Measurements from ENCODE around the gene UNC13B. TPM values are rescaled to one million over a fixed set of nuclear protein-coding genes. Genes with fewer than 3 reads are reported as not detected.

Gene UNC13B
- total and polyA plus RNA-seq, 2 donors (not counting 1 experiment from before 2014, with no cell fraction given) = 0.19 to 0.25 TPM

DNA sequence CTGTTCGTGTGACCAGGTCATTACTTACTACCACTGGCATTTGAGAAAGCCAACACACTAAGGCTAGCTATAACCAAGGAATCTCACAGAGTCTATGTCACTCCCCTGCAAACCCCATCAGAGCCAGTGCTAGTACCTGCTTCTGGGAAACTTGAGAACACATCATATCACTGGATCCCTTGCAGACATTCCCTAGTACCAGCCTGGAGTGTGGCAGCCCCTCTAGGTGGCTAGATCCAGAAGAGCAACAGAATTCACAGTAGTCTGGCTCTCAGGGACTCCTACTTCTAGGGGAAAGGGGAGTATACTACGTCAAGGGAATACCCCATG, 254.3 kb downstream of the UNC13B start:
- ChIA-PET POLR2A (no interaction called here), CTCF (no interaction called here)
- no peak for ATAC-seq (ENCODE audit: low read depth)
- H3K27me3 ChIP-seq (replicated peaks in 1 of 4; ENCODE audit: control extremely low read depth in 1 of 4, control insufficient read depth in 3 of 4, insufficient read depth in 4 of 4, low read length in 3 of 4) = peaks cover 0 to 14% (median 6%) of the 10 kb centered on the region in 4 experiments
- TF ChIP-seq, protein P1, sequence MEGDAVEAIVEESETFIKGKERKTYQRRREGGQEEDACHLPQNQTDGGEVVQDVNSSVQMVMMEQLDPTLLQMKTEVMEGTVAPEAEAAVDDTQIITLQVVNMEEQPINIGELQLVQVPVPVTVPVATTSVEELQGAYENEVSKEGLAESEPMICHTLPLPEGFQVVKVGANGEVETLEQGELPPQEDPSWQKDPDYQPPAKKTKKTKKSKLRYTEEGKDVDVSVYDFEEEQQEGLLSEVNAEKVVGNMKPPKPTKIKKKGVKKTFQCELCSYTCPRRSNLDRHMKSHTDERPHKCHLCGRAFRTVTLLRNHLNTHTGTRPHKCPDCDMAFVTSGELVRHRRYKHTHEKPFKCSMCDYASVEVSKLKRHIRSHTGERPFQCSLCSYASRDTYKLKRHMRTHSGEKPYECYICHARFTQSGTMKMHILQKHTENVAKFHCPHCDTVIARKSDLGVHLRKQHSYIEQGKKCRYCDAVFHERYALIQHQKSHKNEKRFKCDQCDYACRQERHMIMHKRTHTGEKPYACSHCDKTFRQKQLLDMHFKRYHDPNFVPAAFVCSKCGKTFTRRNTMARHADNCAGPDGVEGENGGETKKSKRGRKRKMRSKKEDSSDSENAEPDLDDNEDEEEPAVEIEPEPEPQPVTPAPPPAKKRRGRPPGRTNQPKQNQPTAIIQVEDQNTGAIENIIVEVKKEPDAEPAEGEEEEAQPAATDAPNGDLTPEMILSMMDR (IDR thresholded peaks at IDR 0.05) = no peak
- TF ChIP-seq EZH2 (IDR thresholded peaks at IDR 0.05; ENCODE audit: borderline replicate concordance, insufficient read depth, low read depth, low read length, poor library complexity, severe bottlenecking) = no peak
- no peaks in the 10 kb centered on the region for H3K36me3 ChIP-seq (replicated peaks in 1 of 2; ENCODE audit: control extremely low read depth in 1 of 2, control insufficient read depth in 1 of 2, extremely low read depth in 1 of 2, insufficient read depth in 2 of 2, low read length in 1 of 2)
- Mint-ChIP-seq H3K4me1 (no peaks in the 10 kb centered on the region), H3K27ac (no peak overlapping the region), H3K27me3 (peaks cover 51% of the 10 kb centered on the region), H3K4me3 (no peak overlapping the region), H3K9me3 (ENCODE audit: insufficient read depth) (no peaks in the 10 kb centered on the region)
- intact Hi-C loops (cut with micrococcal nuclease) = no loop called here
- H3K4me2 ChIP-seq (replicated peaks; ENCODE audit: low read depth, low read length, poor library complexity, severe bottlenecking) = no peak overlapping the region
- no peaks in the 10 kb centered on the region for H4K20me1 ChIP-seq (ENCODE audit: control insufficient read depth, insufficient read depth, low read length, poor library complexity, severe bottlenecking)
- no peak overlapping the region for H2AFZ ChIP-seq (ENCODE audit: insufficient read depth, low read depth, low read length, poor library complexity, severe bottlenecking)
- DNase-seq = no peak
- no peak overlapping the region for H3K4me3 ChIP-seq (ENCODE audit: control extremely low read depth in 1 of 5, extremely low read depth in 1 of 5, insufficient read depth in 1 of 5, low read depth in 2 of 5, low read length in 4 of 5)
- peaks cover 0 to 8% (median 0%) of the 10 kb centered on the region in 3 donors for H3K9me3 ChIP-seq (ENCODE audit: control extremely low read depth in 1 of 3, control insufficient read depth in 2 of 3, insufficient read depth in 1 of 3, low read length in 2 of 3)
- no peak overlapping the region for H3K27ac ChIP-seq (ENCODE audit: low read length in 2 of 2)
- H3K9ac ChIP-seq (ENCODE audit: low read length) = no peak overlapping the region
- no peaks in the 10 kb centered on the region for H3K79me2 ChIP-seq (ENCODE audit: control insufficient read depth, insufficient read depth, low read length)
- 86% methylated on average over 1 of the region's 2 CpGs for WGBS (ENCODE audit: insufficient coverage)
- H3K4me1 ChIP-seq (ENCODE audit: control insufficient read depth in 2 of 2, insufficient read depth in 2 of 2, low read length in 2 of 2) = no peaks in the 10 kb centered on the region

GRCh38 chr9:35422346-35422745, 260.5 kb downstream of the UNC13B start:
- intact Hi-C loops (cut with micrococcal nuclease) = no loop called here
- Histone ChIP-seq H2AFZ (ENCODE audit: insufficient read depth, low read depth, low read length, poor library complexity, severe bottlenecking) (no peak overlapping the region), H3K9me3 (ENCODE audit: control extremely low read depth in 1 of 3, control insufficient read depth in 2 of 3, insufficient read depth in 1 of 3, low read length in 2 of 3) (peaks cover 0 to 3% (median 0%) of the 10 kb centered on the region in 3 donors), H3K4me2 (replicated peaks; ENCODE audit: low read depth, low read length, poor library complexity, severe bottlenecking) (no peak overlapping the region), H3K27ac (ENCODE audit: low read length in 2 of 2) (no peak overlapping the region), H3K9ac (ENCODE audit: low read length) (no peak overlapping the region), H4K20me1 (ENCODE audit: control insufficient read depth, insufficient read depth, low read length, poor library complexity, severe bottlenecking) (no peaks in the 10 kb centered on the region), H3K27me3 (replicated peaks in 1 of 4; ENCODE audit: control extremely low read depth in 1 of 4, control insufficient read depth in 3 of 4, insufficient read depth in 4 of 4, low read length in 3 of 4) (peaks cover 0 to 8% (median 3%) of the 10 kb centered on the region in 4 experiments), H3K36me3 (replicated peaks in 1 of 2; ENCODE audit: control extremely low read depth in 1 of 2, control insufficient read depth in 1 of 2, extremely low read depth in 1 of 2, insufficient read depth in 2 of 2, low read length in 1 of 2) (no peaks in the 10 kb centered on the region), H3K4me3 (ENCODE audit: control extremely low read depth in 1 of 5, extremely low read depth in 1 of 5, insufficient read depth in 1 of 5, low read depth in 2 of 5, low read length in 4 of 5) (no peak overlapping the region), H3K4me1 (ENCODE audit: control insufficient read depth in 2 of 2, insufficient read depth in 2 of 2, low read length in 2 of 2) (no peaks in the 10 kb centered on the region), H3K79me2 (ENCODE audit: control insufficient read depth, insufficient read depth, low read length) (no peaks in the 10 kb centered on the region)
- Mint-ChIP-seq H3K4me1 (no peaks in the 10 kb centered on the region), H3K4me3 (no peak overlapping the region), H3K27me3 (peaks cover 41% of the 10 kb centered on the region), H3K27ac (no peak overlapping the region), H3K9me3 (ENCODE audit: insufficient read depth) (no peaks in the 10 kb centered on the region)
- POLR2A ChIA-PET = no interaction called here
- TF ChIP-seq, protein P1 (IDR thresholded peaks at IDR 0.05) = no peak
- TF ChIP-seq EZH2 (IDR thresholded peaks at IDR 0.05; ENCODE audit: borderline replicate concordance, insufficient read depth, low read depth, low read length, poor library complexity, severe bottlenecking) = no peak
- no CpG with 5 or more reads among the region's 1 CpG for WGBS (ENCODE audit: insufficient coverage)
- DNase-seq = no peak
- ATAC-seq (ENCODE audit: low read depth) = no peak
- CTCF ChIA-PET = no interaction called here

All from B cell (primary cell).